Inflammatory macrophage (primary cell): Measurements from ENCODE around the gene BCL11A.

Source experiments
- DNase-seq, 2 donors: peaks; one replicate each; pipeline ENCODE4 v3.0.0-alpha.2; 2020 to 2022

Gene BCL11A

GRCh38 chr2:60504049-60504448 is 49.4 kb downstream of the BCL11A start:
- DNase-seq, result peak in 1 of 2 donors; percentile 30

GRCh38 chr2:60502144-60502543 is 51.3 kb downstream of the BCL11A start:
- DNase-seq, result no peak

- DNase-seq, result no peak
Measured at GRCh38 chr2:60500861-60501260, 52.6 kb downstream of the BCL11A start.

- no peak for DNase-seq
Measured at GRCh38 chr2:60499651-60500265, 53.7 kb downstream of the BCL11A start.

GRCh38 chr2:60498816-60499429 is 54.5 kb downstream of the BCL11A start:
- DNase-seq, result no peak

GRCh38 chr2:60498127-60498815 is 55.2 kb downstream of the BCL11A start:
- no peak for DNase-seq

GRCh38 chr2:60497500-60497899 is 56.0 kb downstream of the BCL11A start:
- DNase-seq, result no peak

- no peak for DNase-seq
Measured at GRCh38 chr2:60496956-60497355, 56.5 kb downstream of the BCL11A start.

GRCh38 chr2:60496475-60496874 is 57.0 kb downstream of the BCL11A start:
- no peak for DNase-seq

GRCh38 chr2:60495041-60495625 is 58.3 kb downstream of the BCL11A start:
- no peak for DNase-seq

GRCh38 chr2:60493804-60494387 is 59.6 kb downstream of the BCL11A start:
- no peak for DNase-seq

- no peak for DNase-seq
Measured at GRCh38 chr2:60492548-60492947, 60.9 kb downstream of the BCL11A start.

- peak in 1 of 2 donors; percentile 15 for DNase-seq
Measured at GRCh38 chr2:60490848-60491247, 62.6 kb downstream of the BCL11A start.

GRCh38 chr2:60490441-60490840 is 63.0 kb downstream of the BCL11A start:
- DNase-seq, result no peak

GRCh38 chr2:60489289-60489688 is 64.2 kb downstream of the BCL11A start:
- DNase-seq, result no peak

GRCh38 chr2:60488291-60488690 is 65.2 kb downstream of the BCL11A start:
- DNase-seq, result no peak

GRCh38 chr2:60487174-60487573 is 66.3 kb downstream of the BCL11A start:
- DNase-seq, result no peak

- DNase-seq, result no peak
Measured at GRCh38 chr2:60486551-60486950, 66.9 kb downstream of the BCL11A start.

GRCh38 chr2:60486067-60486466 is 67.4 kb downstream of the BCL11A start:
- no peak for DNase-seq

GRCh38 chr2:60485550-60485949 is 67.9 kb downstream of the BCL11A start:
- no peak for DNase-seq

GRCh38 chr2:60485055-60485454 is 68.4 kb downstream of the BCL11A start:
- peak; percentile 38 to 49 for DNase-seq

GRCh38 chr2:60484133-60484645 is 69.3 kb downstream of the BCL11A start:
- DNase-seq, result peak; percentile 73 to 79

- no peak for DNase-seq
Measured at GRCh38 chr2:60483401-60483800, 70.1 kb downstream of the BCL11A start.
